HCT116 (cell line): ENCODE results near the gene RND3. TPM values are rescaled to one million over a fixed set of nuclear protein-coding genes. Genes with fewer than 3 reads are reported as not detected.

Source experiments
- ATAC-seq: fragments of 200-7000 bp; cut with Tn5 transposase; 2 replicates; pipeline ENCODE4 v1.9.1; 2020; ENCODE audit warnings: mild to moderate bottlenecking, moderate library complexity
- BruUV-seq: library from RNA; stranded (reverse); fragments of 400-500 nt; replicated peaks from 2 replicates; lab custom pipeline; 2021; lab: Mats Ljungman, UMichigan
- CTCF ChIA-PET: fragments of 300-600 bp; sonication (Branson Sonifier 250); formaldehyde crosslinking; loops from one replicate; lab custom pipeline; 2021; ENCODE audit warnings: antibody characterized with exemption; lab: Charles Lee
- POLR2A ChIA-PET: fragments of 300-600, 350-600 bp; sonication (Branson Sonifier 250); formaldehyde crosslinking; loops from one replicate; lab custom pipeline; 2021; ENCODE audit warnings: antibody characterized with exemption; lab: Charles Lee
- RAD21 ChIA-PET, 2 experiments: fragments of 300-600 bp; sonication (Branson Sonifier 250); formaldehyde crosslinking; loops; one replicate each; lab custom pipeline; 2023; ENCODE audit warnings: low total read pairs in 2 of 2; ENCODE audit not compliant: uncharacterized antibody in 2 of 2, unreplicated experiment in 2 of 2, low non-redundant PET in 1 of 2; lab: Charles Lee
- DNase-seq: peaks from one replicate; pipeline ENCODE4 v3.0.0-alpha.2; 2010; ENCODE audit warnings: low read depth, low spot score
- H2AFZ ChIP-seq: fragments of 200-600 bp; shearing (Covaris generic), sonication (generic); 2 replicates; pipeline ENCODE4 v1.6.1; 2017; ENCODE audit warnings: low read depth, mixed run types, mixed read lengths, antibody characterized with exemption, low read length; ENCODE audit not compliant: poor library complexity, severe bottlenecking
- H3K27ac ChIP-seq: 2 replicates; pipeline ENCODE4 v1.5.1; 2012; ENCODE audit warnings: low read depth, low read length
- H3K27me3 ChIP-seq: fragments of 200-600 bp; sonication (generic); 2 replicates; pipeline ENCODE4 v1.6.1; 2016; ENCODE audit warnings: mixed run types, low read length, mixed read lengths; ENCODE audit not compliant: insufficient read depth
- H3K36me3 ChIP-seq, 2 experiments: fragments of 200-500 bp in 1 of 2; fragments of 200-600 bp in 1 of 2; sonication (Bioruptor generic) in 1 of 2; sonication (generic) in 1 of 2; 2 replicates each; pipeline versions ENCODE4 v1.5.1 to v1.6.1; 2014 to 2016; ENCODE audit warnings: low read length in 2 of 2, inconsistent platforms in 1 of 2, mixed read lengths in 1 of 2, mixed run types in 1 of 2; ENCODE audit not compliant: insufficient read depth in 2 of 2, control insufficient read depth in 1 of 2
- H3K4me1 ChIP-seq, 2 experiments: fragments of 200-600 bp in 1 of 2; sonication (generic) in 1 of 2; 2 replicates each; pipeline versions ENCODE4 v1.5.1 to v1.6.1; 2012 to 2017; ENCODE audit warnings: low read length in 2 of 2, inconsistent platforms in 1 of 2, mild to moderate bottlenecking in 1 of 2, mixed read lengths in 1 of 2, mixed run types in 1 of 2, moderate library complexity in 1 of 2; ENCODE audit not compliant: insufficient read depth in 2 of 2, control insufficient read depth in 1 of 2
- H3K4me2 ChIP-seq: fragments of 200-600 bp; sonication (generic); 2 replicates; pipeline ENCODE4 v1.6.1; 2017; ENCODE audit warnings: mixed run types, low read length, mixed read lengths
- H3K4me3 ChIP-seq, 2 experiments: fragments of 200-600 bp in 1 of 2; sonication (generic) in 1 of 2; replicated peaks in 1 of 2; 2 replicates each; pipeline ENCODE4 v1.5.1; 2011 to 2016; ENCODE audit warnings: low read length in 2 of 2, control low read depth in 1 of 2, low read depth in 1 of 2, mild to moderate bottlenecking in 1 of 2, mixed read lengths in 1 of 2, mixed run types in 1 of 2
- H3K79me2 ChIP-seq: fragments of 200-600 bp; sonication (generic); 2 replicates; pipeline ENCODE4 v1.6.1; 2017; ENCODE audit warnings: mild to moderate bottlenecking, mixed run types, low read length, moderate library complexity, mixed read lengths; ENCODE audit not compliant: insufficient read depth
- H3K9ac ChIP-seq: fragments of 200-600 bp; sonication (generic); 2 replicates; pipeline ENCODE4 v1.6.1; 2016; ENCODE audit warnings: low read length, mixed read lengths
- H3K9me2 ChIP-seq: fragments of 200-600 bp; sonication (generic), shearing (Covaris generic); 2 replicates; pipeline ENCODE4 v1.6.1; 2017; ENCODE audit warnings: mixed run types, mild to moderate bottlenecking, moderate library complexity; ENCODE audit not compliant: insufficient read depth
- H3K9me3 ChIP-seq, 2 experiments: fragments of 200-500 bp in 1 of 2; fragments of 200-600 bp in 1 of 2; sonication (Bioruptor generic) in 1 of 2; sonication (generic) in 1 of 2; 2 replicates each; pipeline ENCODE4 v1.6.1; 2014 to 2017; ENCODE audit warnings: low read length in 2 of 2, mixed read lengths in 2 of 2, inconsistent platforms in 1 of 2, low read depth in 1 of 2, mild to moderate bottlenecking in 1 of 2, mixed run types in 1 of 2, moderate library complexity in 1 of 2; ENCODE audit not compliant: control insufficient read depth in 1 of 2, insufficient read depth in 1 of 2
- H4K20me1 ChIP-seq: fragments of 200-600 bp; sonication (generic), shearing (Covaris generic); 2 replicates; pipeline ENCODE4 v1.6.1; 2017; ENCODE audit warnings: mixed run types, mild to moderate bottlenecking, moderate library complexity; ENCODE audit not compliant: insufficient read depth
- CEBPB ChIP-seq: IDR thresholded peaks from 2 replicates; pipeline ENCODE4 v1.6.1; 2012; ENCODE audit warnings: low read depth
- ELF1 ChIP-seq: IDR thresholded peaks from 2 replicates; pipeline ENCODE4 v1.6.1; 2012; ENCODE audit warnings: low read depth, borderline replicate concordance
- EZH2 ChIP-seq: fragments of 200-600 bp; sonication (generic); IDR thresholded peaks from 2 replicates; pipeline ENCODE4 v1.6.1; 2017; ENCODE audit warnings: antibody characterized with exemption, mixed run types
- EZH2phosphoT487 ChIP-seq: fragments of 200-600 bp; IDR thresholded peaks from 2 replicates; pipeline ENCODE4 v1.6.1; 2018; ENCODE audit warnings: antibody characterized with exemption, borderline replicate concordance
- POLR2A ChIP-seq: IDR thresholded peaks from 2 replicates; pipeline ENCODE4 v1.7.0; 2011; ENCODE audit warnings: borderline replicate concordance; ENCODE audit not compliant: insufficient read depth, insufficient read length; ENCODE audit errors: extremely low read depth
- POLR2AphosphoS5 ChIP-seq: IDR thresholded peaks from 2 replicates; pipeline ENCODE4 v1.6.1; 2011; ENCODE audit warnings: mild to moderate bottlenecking, low read depth, low read length, moderate library complexity
- REST ChIP-seq: IDR thresholded peaks from 2 replicates; pipeline ENCODE4 v1.6.1; 2012; ENCODE audit warnings: low read depth
- SIN3A ChIP-seq: IDR thresholded peaks from 2 replicates; pipeline ENCODE4 v1.6.1; 2012; ENCODE audit warnings: low read depth
- SP1 ChIP-seq: IDR thresholded peaks from 2 replicates; pipeline ENCODE4 v1.6.1; 2012; ENCODE audit warnings: low read depth
- YY1 ChIP-seq: IDR thresholded peaks from 2 replicates; pipeline ENCODE4 v1.6.1; 2011; ENCODE audit warnings: low read length, low read depth, moderate library complexity, mild to moderate bottlenecking; ENCODE audit not compliant: insufficient replicate concordance; ENCODE audit errors: extremely low read depth
- intact Hi-C: fragments of 100-400 bp; cut with micrococcal nuclease; formaldehyde crosslinking; loops from 2 replicates; pipeline ENCODE4 v1.10.0; 2022
- total RNA-seq: library from RNA; stranded (reverse); gene quantifications from one replicate; pipeline ENCODE4 v1.2.1, GENCODE V29; 2021; ENCODE audit not compliant: unreplicated experiment

The RND3 gene
- total RNA-seq, 1 experiment from 2014 or later, result 15.0 TPM

GRCh38 chr2:150438654-150439053 is 48.8 kb downstream of the RND3 start:
- RAD21 ChIA-PET, result no interaction called here
- no peaks in the 10 kb centered on the region for H3K36me3 ChIP-seq
- no peaks in the 10 kb centered on the region for H3K79me2 ChIP-seq
- intact Hi-C loops, result no loop called here
- H3K9me3 ChIP-seq, result no peaks in the 10 kb centered on the region
- H3K9ac ChIP-seq, result no peak overlapping the region
- no peaks in the 10 kb centered on the region for H3K4me1 ChIP-seq
- no peaks in the 10 kb centered on the region for H3K9me2 ChIP-seq
- no peak overlapping the region for H3K4me2 ChIP-seq
- H2AFZ ChIP-seq, result no peak overlapping the region
- H4K20me1 ChIP-seq, result no peaks in the 10 kb centered on the region
- H3K4me3 ChIP-seq, result no peak overlapping the region
- POLR2A ChIA-PET, result no interaction called here
- no TSS peak for BruUV-seq
- TF ChIP-seq SP1 (no peak), REST (no peak), POLR2A (no peak), EZH2 (no peak)
- TF ChIP-seq, all 23 proteins: peak for 0
- H3K27ac ChIP-seq, result no peak overlapping the region
- H3K27me3 ChIP-seq, result no peaks in the 10 kb centered on the region
- ATAC-seq, result no peak
- no peak for DNase-seq
- CTCF ChIA-PET, result no interaction called here

- Histone ChIP-seq H3K36me3 (no peaks in the 10 kb centered on the region), H3K79me2 (no peaks in the 10 kb centered on the region)
- no peak for ATAC-seq
- no TSS peak for BruUV-seq
- TF ChIP-seq SIN3A, result no peak
- no peak for TF ChIP-seq SP1
- no peak for TF ChIP-seq EZH2phosphoT487
- TF ChIP-seq ELF1, result no peak
- no peak for TF ChIP-seq CEBPB
- no peak for TF ChIP-seq POLR2AphosphoS5
- no peak for TF ChIP-seq EZH2
- no peak for TF ChIP-seq POLR2A
- no peak for TF ChIP-seq YY1
- TF ChIP-seq, all 23 proteins: peak for 0
- ChIA-PET RAD21 (no interaction called here), POLR2A (no interaction called here), CTCF (no interaction called here)
- Histone ChIP-seq H3K27me3 (no peaks in the 10 kb centered on the region), H3K4me2 (no peak overlapping the region), H3K9ac (no peak overlapping the region), H2AFZ (no peak overlapping the region), H4K20me1 (no peaks in the 10 kb centered on the region), H3K9me3 (no peaks in the 10 kb centered on the region), H3K9me2 (no peaks in the 10 kb centered on the region), H3K4me1 (no peaks in the 10 kb centered on the region), H3K27ac (no peak overlapping the region), H3K4me3 (no peak overlapping the region)
- intact Hi-C loops, result no loop called here
- DNase-seq, result no peak
These were observed 49.4 kb downstream of the RND3 start for GRCh38 chr2:150438041-150438440.
